ENCODE results near the gene FRAS1.
"Not testable (repeated sequence)": the region's sequence is repeated elsewhere in the genome, so short reads cannot be mapped to it uniquely, and the experiment has no call there.

Gene FRAS1, protein sequence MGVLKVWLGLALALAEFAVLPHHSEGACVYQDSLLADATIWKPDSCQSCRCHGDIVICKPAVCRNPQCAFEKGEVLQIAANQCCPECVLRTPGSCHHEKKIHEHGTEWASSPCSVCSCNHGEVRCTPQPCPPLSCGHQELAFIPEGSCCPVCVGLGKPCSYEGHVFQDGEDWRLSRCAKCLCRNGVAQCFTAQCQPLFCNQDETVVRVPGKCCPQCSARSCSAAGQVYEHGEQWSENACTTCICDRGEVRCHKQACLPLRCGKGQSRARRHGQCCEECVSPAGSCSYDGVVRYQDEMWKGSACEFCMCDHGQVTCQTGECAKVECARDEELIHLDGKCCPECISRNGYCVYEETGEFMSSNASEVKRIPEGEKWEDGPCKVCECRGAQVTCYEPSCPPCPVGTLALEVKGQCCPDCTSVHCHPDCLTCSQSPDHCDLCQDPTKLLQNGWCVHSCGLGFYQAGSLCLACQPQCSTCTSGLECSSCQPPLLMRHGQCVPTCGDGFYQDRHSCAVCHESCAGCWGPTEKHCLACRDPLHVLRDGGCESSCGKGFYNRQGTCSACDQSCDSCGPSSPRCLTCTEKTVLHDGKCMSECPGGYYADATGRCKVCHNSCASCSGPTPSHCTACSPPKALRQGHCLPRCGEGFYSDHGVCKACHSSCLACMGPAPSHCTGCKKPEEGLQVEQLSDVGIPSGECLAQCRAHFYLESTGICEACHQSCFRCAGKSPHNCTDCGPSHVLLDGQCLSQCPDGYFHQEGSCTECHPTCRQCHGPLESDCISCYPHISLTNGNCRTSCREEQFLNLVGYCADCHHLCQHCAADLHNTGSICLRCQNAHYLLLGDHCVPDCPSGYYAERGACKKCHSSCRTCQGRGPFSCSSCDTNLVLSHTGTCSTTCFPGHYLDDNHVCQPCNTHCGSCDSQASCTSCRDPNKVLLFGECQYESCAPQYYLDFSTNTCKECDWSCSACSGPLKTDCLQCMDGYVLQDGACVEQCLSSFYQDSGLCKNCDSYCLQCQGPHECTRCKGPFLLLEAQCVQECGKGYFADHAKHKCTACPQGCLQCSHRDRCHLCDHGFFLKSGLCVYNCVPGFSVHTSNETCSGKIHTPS (N-terminal part only)

GRCh38 chr4:78057135-78057599 lies at the start of gene FRAS1:
Gene FRAS1 (plus strand): TSS chr4:78057323. CDS start chr4:78058010, 687 bp downstream.
- Histone ChIP-seq H3K9me3 (ENCODE audit: control insufficient read depth, insufficient read depth, low read length) (no peaks in the 10 kb centered on the region), H3K36me3 (ENCODE audit: control insufficient read depth, insufficient read depth, low read length) (no peaks in the 10 kb centered on the region), H3K27me3 (ENCODE audit: control insufficient read depth, insufficient read depth, low read length) (no peaks in the 10 kb centered on the region), H3K4me1 (ENCODE audit: control insufficient read depth, insufficient read depth, low read length) (peaks cover 26% of the 10 kb centered on the region), H3K27ac (ENCODE audit: low read depth, low read length) (peak within 1 kb of the TSS; percentile 87), H3K4me3 (ENCODE audit: low read depth, low read length) (peak within 1 kb of the TSS; percentile 98), H3K9ac (ENCODE audit: low read depth, low read length) (peak within 1 kb of the TSS; percentile 80)

- H3K4me1 ChIP-seq (ENCODE audit: control insufficient read depth, insufficient read depth, low read length); H3K4me3 ChIP-seq (ENCODE audit: low read depth, low read length); H3K36me3 ChIP-seq (ENCODE audit: control insufficient read depth, insufficient read depth, low read length); H3K27ac ChIP-seq (ENCODE audit: low read depth, low read length); H3K9ac ChIP-seq (ENCODE audit: low read depth, low read length); H3K27me3 ChIP-seq (ENCODE audit: control insufficient read depth, insufficient read depth, low read length): not testable (repeated sequence)
- peaks cover 18% of the 10 kb centered on the region for H3K9me3 ChIP-seq (ENCODE audit: control insufficient read depth, insufficient read depth, low read length)
Measured at GRCh38 chr4:78011003-78011402, 46.1 kb upstream of the FRAS1 start.

- H3K9me3 ChIP-seq (ENCODE audit: control insufficient read depth, insufficient read depth, low read length): peaks cover 18% of the 10 kb centered on the region
- no peaks in the 10 kb centered on the region for H3K4me1 ChIP-seq (ENCODE audit: control insufficient read depth, insufficient read depth, low read length)
- no peaks in the 10 kb centered on the region for H3K36me3 ChIP-seq (ENCODE audit: control insufficient read depth, insufficient read depth, low read length)
- no peak overlapping the region for H3K27ac ChIP-seq (ENCODE audit: low read depth, low read length)
- H3K9ac ChIP-seq (ENCODE audit: low read depth, low read length): no peak overlapping the region
- H3K27me3 ChIP-seq (ENCODE audit: control insufficient read depth, insufficient read depth, low read length): no peaks in the 10 kb centered on the region
- H3K4me3 ChIP-seq (ENCODE audit: low read depth, low read length): no peak overlapping the region
Measured at GRCh38 chr4:78014889-78015886, 41.9 kb upstream of the FRAS1 start.

DNA sequence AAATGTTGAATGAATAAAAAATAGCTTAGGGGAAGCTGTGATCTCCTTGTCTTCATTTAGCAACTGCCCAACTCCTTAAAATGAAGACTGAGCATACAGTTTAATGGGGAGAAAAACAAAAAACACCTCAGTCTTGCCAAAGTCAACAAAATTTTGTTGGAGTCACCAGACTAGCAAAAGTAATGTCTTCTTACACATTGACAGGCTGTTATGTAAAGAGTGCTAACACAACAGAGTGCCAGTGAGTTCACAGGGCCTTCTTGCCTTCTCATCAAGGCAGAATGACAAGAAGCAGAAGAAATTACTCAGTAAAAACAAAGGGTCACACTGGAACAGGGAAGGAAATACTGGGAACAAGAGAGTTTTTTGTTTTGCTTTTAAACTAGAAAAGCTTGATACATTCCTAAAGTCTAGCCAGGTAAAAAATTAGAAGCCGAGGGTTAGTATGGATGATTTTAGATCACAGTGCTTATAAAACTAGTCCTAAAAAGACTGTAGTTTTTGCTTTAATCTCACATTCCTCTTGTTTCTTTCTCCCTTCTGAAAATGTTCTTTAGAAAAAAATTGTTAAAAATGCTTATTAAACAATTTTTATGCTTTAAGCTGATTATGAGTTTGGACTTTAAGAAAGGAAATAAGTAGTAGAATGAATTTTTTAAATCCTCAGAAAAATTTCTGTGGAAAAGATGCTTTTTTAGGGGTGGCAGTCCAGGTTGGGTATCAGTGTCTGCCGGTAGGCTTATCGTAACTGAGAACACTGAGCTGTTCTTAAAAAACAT lies 38.7 kb upstream of the FRAS1 start:
- Histone ChIP-seq H3K9ac (ENCODE audit: low read depth, low read length) (no peak overlapping the region), H3K4me1 (ENCODE audit: control insufficient read depth, insufficient read depth, low read length) (peaks cover 11% of the 10 kb centered on the region), H3K27ac (ENCODE audit: low read depth, low read length) (no peak overlapping the region), H3K4me3 (ENCODE audit: low read depth, low read length) (no peak overlapping the region), H3K27me3 (ENCODE audit: control insufficient read depth, insufficient read depth, low read length) (no peaks in the 10 kb centered on the region), H3K9me3 (ENCODE audit: control insufficient read depth, insufficient read depth, low read length) (no peaks in the 10 kb centered on the region), H3K36me3 (ENCODE audit: control insufficient read depth, insufficient read depth, low read length) (no peaks in the 10 kb centered on the region)

DNA sequence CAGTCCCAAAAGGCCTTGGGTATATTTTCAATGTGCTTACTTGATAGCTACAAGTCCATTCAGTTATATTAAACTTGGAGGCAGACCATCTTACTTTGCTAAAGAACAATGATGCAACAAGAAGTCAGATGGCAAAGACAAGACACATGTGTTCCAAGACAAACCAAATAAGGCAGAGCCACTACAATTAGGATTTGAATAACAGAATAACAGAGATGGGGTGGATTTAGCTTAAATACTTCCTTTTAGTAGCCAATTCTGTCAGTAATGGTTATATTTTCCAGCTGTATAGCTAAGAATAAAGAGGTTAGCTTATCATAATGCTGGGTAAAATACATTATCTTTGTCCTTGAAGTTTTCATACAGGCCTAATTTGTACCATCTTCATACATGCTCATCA lies 37.7 kb upstream of the FRAS1 start:
- Histone ChIP-seq H3K36me3 (ENCODE audit: control insufficient read depth, insufficient read depth, low read length) (no peaks in the 10 kb centered on the region), H3K9me3 (ENCODE audit: control insufficient read depth, insufficient read depth, low read length) (no peaks in the 10 kb centered on the region), H3K27ac (ENCODE audit: low read depth, low read length) (no peak overlapping the region), H3K27me3 (ENCODE audit: control insufficient read depth, insufficient read depth, low read length) (no peaks in the 10 kb centered on the region), H3K4me3 (ENCODE audit: low read depth, low read length) (no peak overlapping the region), H3K4me1 (ENCODE audit: control insufficient read depth, insufficient read depth, low read length) (peaks cover 11% of the 10 kb centered on the region), H3K9ac (ENCODE audit: low read depth, low read length) (no peak overlapping the region)

- no peaks in the 10 kb centered on the region for H3K36me3 ChIP-seq (ENCODE audit: control insufficient read depth, insufficient read depth, low read length)
Measured at GRCh38 chr4:78020677-78021076, 36.4 kb upstream of the FRAS1 start.

DNA sequence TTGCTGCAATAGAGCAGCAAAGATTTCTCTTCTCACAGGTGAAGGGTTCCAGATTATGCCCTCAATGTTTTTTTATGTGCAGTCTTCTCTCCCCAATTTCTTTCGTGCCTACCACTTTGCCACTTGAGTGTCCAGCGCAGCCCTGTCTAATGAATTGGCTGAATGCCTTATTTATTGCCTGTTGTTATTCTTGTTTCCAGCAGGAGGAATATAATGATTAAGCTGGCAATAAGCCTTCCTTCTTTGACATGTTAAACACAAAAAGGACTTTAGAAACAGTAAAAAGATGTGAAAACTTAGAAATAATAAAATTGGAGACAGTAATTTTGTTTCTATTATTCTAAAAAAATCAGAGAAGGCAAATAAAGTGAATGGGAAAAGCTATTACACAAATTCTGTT lies 34.6 kb upstream of the FRAS1 start:
- H3K36me3 ChIP-seq (ENCODE audit: control insufficient read depth, insufficient read depth, low read length): no peaks in the 10 kb centered on the region
- no peaks in the 10 kb centered on the region for H3K9me3 ChIP-seq (ENCODE audit: control insufficient read depth, insufficient read depth, low read length)
- no peak overlapping the region for H3K27ac ChIP-seq (ENCODE audit: low read depth, low read length)
- H3K27me3 ChIP-seq (ENCODE audit: control insufficient read depth, insufficient read depth, low read length): no peaks in the 10 kb centered on the region
- peaks cover 11% of the 10 kb centered on the region for H3K4me1 ChIP-seq (ENCODE audit: control insufficient read depth, insufficient read depth, low read length)
- H3K9ac ChIP-seq (ENCODE audit: low read depth, low read length): no peak overlapping the region
- no peak overlapping the region for H3K4me3 ChIP-seq (ENCODE audit: low read depth, low read length)

More at GRCh38 chr4:78020677-78021076, 36.4 kb upstream of the FRAS1 start:
- Histone ChIP-seq H3K4me1 (ENCODE audit: control insufficient read depth, insufficient read depth, low read length) (peaks cover 11% of the 10 kb centered on the region), H3K27ac (ENCODE audit: low read depth, low read length) (no peak overlapping the region), H3K4me3 (ENCODE audit: low read depth, low read length) (no peak overlapping the region), H3K27me3 (ENCODE audit: control insufficient read depth, insufficient read depth, low read length) (no peaks in the 10 kb centered on the region), H3K9me3 (ENCODE audit: control insufficient read depth, insufficient read depth, low read length) (no peaks in the 10 kb centered on the region), H3K9ac (ENCODE audit: low read depth, low read length) (no peak overlapping the region)

GRCh38 chr4:78024085-78024484 lies 33.0 kb upstream of the FRAS1 start:
- H3K4me3 ChIP-seq (ENCODE audit: low read depth, low read length): no peak overlapping the region
- H3K9me3 ChIP-seq (ENCODE audit: control insufficient read depth, insufficient read depth, low read length): no peaks in the 10 kb centered on the region
- no peak overlapping the region for H3K9ac ChIP-seq (ENCODE audit: low read depth, low read length)
- no peaks in the 10 kb centered on the region for H3K27me3 ChIP-seq (ENCODE audit: control insufficient read depth, insufficient read depth, low read length)
- no peaks in the 10 kb centered on the region for H3K36me3 ChIP-seq (ENCODE audit: control insufficient read depth, insufficient read depth, low read length)
- H3K27ac ChIP-seq (ENCODE audit: low read depth, low read length): no peak overlapping the region
- peaks cover 11% of the 10 kb centered on the region for H3K4me1 ChIP-seq (ENCODE audit: control insufficient read depth, insufficient read depth, low read length)

GRCh38 chr4:78024576-78025091 lies 32.5 kb upstream of the FRAS1 start:
- Histone ChIP-seq H3K4me3 (ENCODE audit: low read depth, low read length) (no peak overlapping the region), H3K27ac (ENCODE audit: low read depth, low read length) (no peak overlapping the region), H3K27me3 (ENCODE audit: control insufficient read depth, insufficient read depth, low read length) (no peaks in the 10 kb centered on the region), H3K9me3 (ENCODE audit: control insufficient read depth, insufficient read depth, low read length) (no peaks in the 10 kb centered on the region), H3K36me3 (ENCODE audit: control insufficient read depth, insufficient read depth, low read length) (no peaks in the 10 kb centered on the region), H3K9ac (ENCODE audit: low read depth, low read length) (no peak overlapping the region), H3K4me1 (ENCODE audit: control insufficient read depth, insufficient read depth, low read length) (peaks cover 11% of the 10 kb centered on the region)

All from HUES48 (cell line).